Left ventricle myocardium inferior (tissue), 1 donor: ENCODE results near the gene ADAMTS2. TPM values are rescaled to one million over a fixed set of nuclear protein-coding genes. Genes with fewer than 3 reads are reported as not detected.

Experiments used
- DNase-seq: peaks from one replicate; pipeline ENCODE4 v3.0.0-alpha.2; 2020
- H3K27ac ChIP-seq: fragments of 200-600 bp; replicated peaks from 2 replicates; pipeline ENCODE4 v1.8.0; 2021
- H3K27me3 ChIP-seq: fragments of 200-600 bp; 2 replicates; pipeline ENCODE4 v1.8.0; 2021; ENCODE audit warnings: low read depth
- H3K36me3 ChIP-seq: fragments of 200-600 bp; 2 replicates; pipeline ENCODE4 v1.8.0; 2021
- H3K4me1 ChIP-seq: fragments of 200-600 bp; 2 replicates; pipeline ENCODE4 v1.8.0; 2021
- H3K4me3 ChIP-seq: fragments of 200-600 bp; 2 replicates; pipeline ENCODE4 v1.8.0; 2021; ENCODE audit warnings: mild to moderate bottlenecking, moderate library complexity
- H3K9me3 ChIP-seq: fragments of 200-600 bp; replicated peaks from 2 replicates; pipeline ENCODE4 v1.8.0; 2021
- CTCF ChIP-seq: fragments of 200-600 bp; IDR thresholded peaks from 2 replicates; pipeline ENCODE4 v1.8.0; 2021; ENCODE audit warnings: antibody characterized with exemption, mild to moderate bottlenecking, borderline replicate concordance
- intact Hi-C: fragments of 100-400 bp; cut with micrococcal nuclease; formaldehyde crosslinking; loops from one replicate; pipeline ENCODE4 v1.11.0; 2022
- total RNA-seq: library from RNA; stranded (reverse); fragmentation: NEBNext Ultra II Directional; extraction: Animal tissue kit (Norgen Biotek cat#: 25700); gene quantifications from one replicate; pipeline ENCODE4 v1.2.1, GENCODE V29; 2021
- donor health status: DM: no; HTN: yes; CAD: no; lungs with severe emphysema.

The ADAMTS2 gene
- total RNA-seq, 1 donor from 2014 or later = 4.6 TPM

- Histone ChIP-seq H3K4me1 (peaks cover 36% of the 10 kb centered on the region), H3K27me3 (peaks cover 13% of the 10 kb centered on the region), H3K4me3 (no peak overlapping the region), H3K36me3 (no peaks in the 10 kb centered on the region), H3K9me3 (no peaks in the 10 kb centered on the region), H3K27ac (no peak overlapping the region)
- intact Hi-C loops = no loop called here
- no peak for DNase-seq
- no peak for TF ChIP-seq CTCF
Measured at GRCh38 chr5:179261301-179262125, 83.7 kb downstream of the ADAMTS2 start.

- no peak overlapping the region for H3K27ac ChIP-seq
- peaks cover 26% of the 10 kb centered on the region for H3K4me1 ChIP-seq
- H3K36me3 ChIP-seq = no peaks in the 10 kb centered on the region
- DNase-seq = no peak
- no peak overlapping the region for H3K4me3 ChIP-seq
- intact Hi-C loops = no loop called here
- no peak for TF ChIP-seq CTCF
- H3K27me3 ChIP-seq = peaks cover 12% of the 10 kb centered on the region
- no peaks in the 10 kb centered on the region for H3K9me3 ChIP-seq
Measured at GRCh38 chr5:179260324-179261070, 84.8 kb downstream of the ADAMTS2 start.

- Histone ChIP-seq H3K9me3 (no peaks in the 10 kb centered on the region), H3K36me3 (no peaks in the 10 kb centered on the region), H3K4me3 (no peak overlapping the region), H3K27ac (no peak overlapping the region), H3K27me3 (peaks cover 5% of the 10 kb centered on the region), H3K4me1 (peaks cover 19% of the 10 kb centered on the region)
- TF ChIP-seq CTCF = no peak
- intact Hi-C loops = no loop called here
- DNase-seq = no peak
Measured at GRCh38 chr5:179259731-179260323, 85.4 kb downstream of the ADAMTS2 start.

- Histone ChIP-seq H3K27ac (no peak overlapping the region), H3K36me3 (no peaks in the 10 kb centered on the region), H3K4me1 (peaks cover 15% of the 10 kb centered on the region), H3K27me3 (no peaks in the 10 kb centered on the region), H3K9me3 (no peaks in the 10 kb centered on the region), H3K4me3 (no peak overlapping the region)
- DNase-seq = no peak
- no peak for TF ChIP-seq CTCF
- intact Hi-C loops = no loop called here
Measured at GRCh38 chr5:179258922-179259730, 86.1 kb downstream of the ADAMTS2 start.
